PC-9 (cell line): ENCODE data around the gene CD300C. TPM values are rescaled to one million over a fixed set of nuclear protein-coding genes. Genes with fewer than 3 reads are reported as not detected.

Source experiments
- BruUV-seq: library from RNA; stranded (reverse); fragments of 400-500 nt; replicated peaks from 2 replicates; lab custom pipeline; 2021; lab: Mats Ljungman, UMichigan
- CTCF ChIA-PET: fragments of 300-600 bp; sonication (Branson Sonifier 250); formaldehyde crosslinking; loops from one replicate; lab custom pipeline; 2022; ENCODE audit warnings: antibody characterized with exemption; lab: Charles Lee
- POLR2A ChIA-PET: fragments of 300-600 bp; sonication (Branson Sonifier 250); formaldehyde crosslinking; loops from one replicate; lab custom pipeline; 2022; ENCODE audit warnings: antibody characterized with exemption; ENCODE audit not compliant: unreplicated experiment; lab: Charles Lee
- DNase-seq, 2 experiments: peaks; one replicate each; pipeline versions ENCODE4 v3.0.0 to v3.0.0-alpha.2; 2015 to 2022; ENCODE audit warnings: mixed read lengths in 1 of 2
- H2AFZ ChIP-seq: fragments of 200-600 bp; sonication (generic); 2 replicates; pipeline ENCODE4 v1.8.1; 2017; ENCODE audit warnings: antibody characterized with exemption
- H3F3A ChIP-seq: fragments of 200-600 bp; sonication (generic); 2 replicates; pipeline ENCODE4 v1.8.1; 2017; ENCODE audit warnings: antibody characterized with exemption, mild to moderate bottlenecking, low read depth; ENCODE audit not compliant: insufficient read depth
- H3K27ac ChIP-seq: fragments of 200-600 bp; sonication (generic); 2 replicates; pipeline ENCODE4 v1.6.1; 2016; ENCODE audit warnings: mixed run types
- H3K27me3 ChIP-seq: fragments of 200-600 bp; sonication (generic); 2 replicates; pipeline ENCODE4 v1.6.1; 2016; ENCODE audit warnings: low read depth, mixed run types; ENCODE audit not compliant: insufficient read depth
- H3K36me3 ChIP-seq: fragments of 200-600 bp; sonication (generic); 2 replicates; pipeline ENCODE4 v1.6.1; 2016; ENCODE audit warnings: low read depth, mixed run types
- H3K4me1 ChIP-seq: fragments of 200-600 bp; sonication (generic); replicated peaks from 2 replicates; pipeline ENCODE4 v1.6.1; 2016; ENCODE audit warnings: mixed run types; ENCODE audit not compliant: insufficient read depth
- H3K4me2 ChIP-seq: fragments of 200-600 bp; sonication (generic); 2 replicates; pipeline ENCODE4 v1.6.1; 2017; ENCODE audit warnings: mixed run types
- H3K4me3 ChIP-seq: fragments of 200-600 bp; sonication (generic); 2 replicates; pipeline ENCODE4 v1.6.1; 2016; ENCODE audit warnings: mixed run types
- H3K79me2 ChIP-seq: fragments of 200-600 bp; sonication (generic); 2 replicates; pipeline ENCODE4 v1.6.1; 2017; ENCODE audit warnings: low read depth, mixed run types
- H3K9me2 ChIP-seq: fragments of 200-600 bp; sonication (generic); 2 replicates; pipeline ENCODE4 v1.8.1; 2017; ENCODE audit warnings: mild to moderate bottlenecking; ENCODE audit not compliant: insufficient read depth
- H3K9me3 ChIP-seq: fragments of 200-600 bp; sonication (generic); 2 replicates; pipeline ENCODE4 v1.8.1; 2016; ENCODE audit warnings: low read depth; ENCODE audit not compliant: insufficient read depth
- H4K20me1 ChIP-seq: fragments of 200-600 bp; sonication (generic); 2 replicates; pipeline ENCODE4 v1.8.1; 2017; ENCODE audit not compliant: insufficient read depth
- CTCF ChIP-seq: fragments of 200-600 bp; sonication (generic); conservative IDR thresholded peaks from 2 replicates; pipeline ENCODE4 v1.6.1; 2017; ENCODE audit warnings: mixed run types, antibody characterized with exemption, mild to moderate bottlenecking, moderate library complexity
- EZH2 ChIP-seq: fragments of 200-600 bp; sonication (generic); IDR thresholded peaks from 2 replicates; pipeline ENCODE4 v1.8.0; 2017; ENCODE audit warnings: antibody characterized with exemption, low read depth
- intact Hi-C: fragments of 100-400 bp; cut with micrococcal nuclease; formaldehyde crosslinking; loops from one replicate; pipeline ENCODE4 v1.10.0; 2022; ENCODE audit not compliant: unreplicated experiment
- total RNA-seq: library from RNA; stranded (reverse); gene quantifications from 2 replicates; pipeline ENCODE4 v1.2.3, GENCODE V29; 2021

The CD300C gene
- total RNA-seq, 1 experiment from 2014 or later: not detected

GRCh38 chr17:74526681-74527080, 19.2 kb downstream of the CD300C start:
- BruUV-seq: no TSS peak
- Histone ChIP-seq H3K4me1 (no peaks in the 10 kb centered on the region), H3K79me2 (no peaks in the 10 kb centered on the region), H2AFZ (no peak overlapping the region), H3K9me3 (no peaks in the 10 kb centered on the region), H3K36me3 (no peaks in the 10 kb centered on the region), H3F3A (no peaks in the 10 kb centered on the region), H3K27ac (no peak overlapping the region), H3K4me2 (no peak overlapping the region), H3K27me3 (peaks cover 98% of the 10 kb centered on the region), H3K9me2 (no peaks in the 10 kb centered on the region), H3K4me3 (no peak overlapping the region), H4K20me1 (no peaks in the 10 kb centered on the region)
- POLR2A ChIA-PET: interaction anchor here (0.6 kb wide), 1 partner anchor 364 kb away, joined by 14 read pairs; no protein-coding TSS in a partner anchor
- DNase-seq: no peak
- CTCF ChIA-PET: interaction anchor here (0.6 kb wide), 1 partner anchor 146 kb away, joined by 5 read pairs; no protein-coding TSS in a partner anchor
- intact Hi-C loops: no loop called here
- TF ChIP-seq EZH2 (no peak), CTCF (no peak)

- CTCF ChIA-PET: no interaction called here
Observed at GRCh38 chr17:74525781-74526288, 20.1 kb downstream of the CD300C start.

GRCh38 chr17:74525465-74525725, 20.5 kb downstream of the CD300C start:
- no TSS peak for BruUV-seq
- Histone ChIP-seq H3K9me3 (no peaks in the 10 kb centered on the region), H3K36me3 (no peaks in the 10 kb centered on the region), H2AFZ (no peak overlapping the region), H3F3A (no peaks in the 10 kb centered on the region), H3K27ac (no peak overlapping the region), H3K27me3 (peaks cover 98% of the 10 kb centered on the region), H4K20me1 (no peaks in the 10 kb centered on the region), H3K9me2 (no peaks in the 10 kb centered on the region), H3K4me1 (no peaks in the 10 kb centered on the region), H3K4me3 (no peak overlapping the region), H3K4me2 (no peak overlapping the region), H3K79me2 (no peaks in the 10 kb centered on the region)
- no peak for TF ChIP-seq CTCF
- no peak for TF ChIP-seq EZH2
- DNase-seq: no peak
- ChIA-PET CTCF (no interaction called here), POLR2A (no interaction called here)
- intact Hi-C loops: no loop called here

More at GRCh38 chr17:74525781-74526288, 20.1 kb downstream of the CD300C start:
- no TSS peak for BruUV-seq
- DNase-seq: no peak
- H3K4me2 ChIP-seq: no peak overlapping the region
- H3F3A ChIP-seq: no peaks in the 10 kb centered on the region
- no peak overlapping the region for H3K4me3 ChIP-seq
- no peak overlapping the region for H2AFZ ChIP-seq
- POLR2A ChIA-PET: no interaction called here
- no peaks in the 10 kb centered on the region for H3K9me2 ChIP-seq
- H3K4me1 ChIP-seq: no peaks in the 10 kb centered on the region
- TF ChIP-seq EZH2 (no peak), CTCF (no peak)
- peaks cover 98% of the 10 kb centered on the region for H3K27me3 ChIP-seq
- H3K79me2 ChIP-seq: no peaks in the 10 kb centered on the region
- H3K9me3 ChIP-seq: no peaks in the 10 kb centered on the region
- no peak overlapping the region for H3K27ac ChIP-seq
- intact Hi-C loops: no loop called here
- H3K36me3 ChIP-seq: no peaks in the 10 kb centered on the region
- H4K20me1 ChIP-seq: no peaks in the 10 kb centered on the region
